GM12872 (cell line): ENCODE measurements around the gene SGMS2.

Experiments
- TF ChIP-seq, protein P1 (sequence below): IDR thresholded peaks from 3 replicates; pipeline ENCODE4 v1.5.1; 2011; ENCODE audit warnings: low read depth, mild to moderate bottlenecking, low read length, moderate library complexity; ENCODE audit not compliant: insufficient read depth

SGMS2 gene

DNA sequence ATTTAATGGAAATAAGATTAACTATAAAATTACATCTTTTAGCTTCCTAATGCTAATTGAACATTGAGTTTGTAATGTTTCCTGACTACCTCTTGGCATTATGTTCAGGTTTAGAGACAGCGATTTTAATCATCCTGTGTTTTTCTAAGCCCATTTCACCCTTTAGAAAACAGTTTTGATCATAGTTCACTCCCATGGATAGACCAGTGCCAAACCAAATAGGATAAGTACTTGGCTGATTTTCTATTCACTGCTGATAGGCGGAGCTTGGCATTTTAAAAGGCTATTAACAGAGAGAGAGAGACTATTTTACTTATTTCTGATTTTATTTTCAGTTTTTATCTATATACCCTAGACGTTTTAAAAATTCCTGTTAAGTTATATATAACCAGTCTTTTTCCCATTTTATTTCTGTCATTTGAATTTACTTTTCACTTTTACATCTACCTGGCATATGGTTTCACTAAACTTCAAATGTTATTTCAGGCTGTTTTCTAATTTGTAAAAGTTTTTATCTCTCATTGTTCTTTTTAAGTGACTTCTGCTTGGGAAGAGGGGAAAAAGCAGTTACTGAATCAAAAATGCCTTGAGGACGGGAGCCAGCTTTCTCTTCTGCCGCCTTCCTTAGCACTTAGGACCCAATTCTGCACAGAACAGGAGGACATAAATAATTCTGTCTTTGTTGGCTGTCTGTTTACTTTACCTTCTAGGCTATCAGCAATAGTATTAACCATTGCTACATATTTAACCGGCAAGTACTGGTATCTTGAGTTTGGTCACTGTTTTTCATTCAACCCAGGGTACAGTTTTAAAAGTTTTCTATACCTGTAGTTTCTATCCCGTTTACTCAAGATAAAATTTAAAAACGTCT is 46.4 kb downstream of the SGMS2 start:
- TF ChIP-seq, protein P1, sequence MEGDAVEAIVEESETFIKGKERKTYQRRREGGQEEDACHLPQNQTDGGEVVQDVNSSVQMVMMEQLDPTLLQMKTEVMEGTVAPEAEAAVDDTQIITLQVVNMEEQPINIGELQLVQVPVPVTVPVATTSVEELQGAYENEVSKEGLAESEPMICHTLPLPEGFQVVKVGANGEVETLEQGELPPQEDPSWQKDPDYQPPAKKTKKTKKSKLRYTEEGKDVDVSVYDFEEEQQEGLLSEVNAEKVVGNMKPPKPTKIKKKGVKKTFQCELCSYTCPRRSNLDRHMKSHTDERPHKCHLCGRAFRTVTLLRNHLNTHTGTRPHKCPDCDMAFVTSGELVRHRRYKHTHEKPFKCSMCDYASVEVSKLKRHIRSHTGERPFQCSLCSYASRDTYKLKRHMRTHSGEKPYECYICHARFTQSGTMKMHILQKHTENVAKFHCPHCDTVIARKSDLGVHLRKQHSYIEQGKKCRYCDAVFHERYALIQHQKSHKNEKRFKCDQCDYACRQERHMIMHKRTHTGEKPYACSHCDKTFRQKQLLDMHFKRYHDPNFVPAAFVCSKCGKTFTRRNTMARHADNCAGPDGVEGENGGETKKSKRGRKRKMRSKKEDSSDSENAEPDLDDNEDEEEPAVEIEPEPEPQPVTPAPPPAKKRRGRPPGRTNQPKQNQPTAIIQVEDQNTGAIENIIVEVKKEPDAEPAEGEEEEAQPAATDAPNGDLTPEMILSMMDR, result no peak

DNA sequence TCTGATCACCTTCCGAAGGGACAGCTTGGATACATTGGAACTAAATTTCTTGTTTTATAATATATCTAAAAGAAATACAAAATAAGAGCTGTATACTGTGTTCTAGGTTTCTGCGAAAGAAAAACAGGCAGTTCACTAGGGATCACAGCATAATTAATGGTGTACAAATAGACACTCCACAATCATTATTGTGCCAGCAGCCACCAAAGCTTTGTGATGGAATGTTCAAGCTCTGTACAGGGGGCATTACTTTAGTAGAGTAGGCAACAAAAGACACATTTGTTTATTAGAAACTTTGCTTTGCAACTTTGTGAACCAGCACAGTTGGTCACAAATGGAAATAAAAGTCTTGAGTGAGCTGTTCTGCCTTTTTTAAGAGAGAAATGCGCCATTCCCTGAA is 49.3 kb downstream of the SGMS2 start:
- TF ChIP-seq, protein P1, result no peak

DNA sequence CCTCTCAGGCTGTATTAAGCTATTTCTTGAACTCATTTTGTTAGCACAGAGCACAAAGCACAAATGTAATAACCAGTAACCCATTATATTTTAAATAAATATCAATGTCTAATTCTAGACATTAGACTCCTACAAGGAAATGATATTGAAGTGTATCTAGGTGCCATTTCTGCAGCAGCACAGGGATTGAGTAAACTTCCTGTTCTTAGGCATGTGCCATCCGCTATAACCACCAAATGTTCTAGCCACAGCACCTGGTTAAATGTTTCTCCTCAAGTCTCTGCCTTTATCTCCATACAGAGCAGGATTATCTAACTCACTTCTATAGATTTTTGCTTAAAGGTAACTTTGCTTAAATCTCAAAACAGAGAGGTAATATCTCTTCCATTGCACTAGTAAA is 51.4 kb downstream of the SGMS2 start:
- TF ChIP-seq, protein P1, result no peak

DNA sequence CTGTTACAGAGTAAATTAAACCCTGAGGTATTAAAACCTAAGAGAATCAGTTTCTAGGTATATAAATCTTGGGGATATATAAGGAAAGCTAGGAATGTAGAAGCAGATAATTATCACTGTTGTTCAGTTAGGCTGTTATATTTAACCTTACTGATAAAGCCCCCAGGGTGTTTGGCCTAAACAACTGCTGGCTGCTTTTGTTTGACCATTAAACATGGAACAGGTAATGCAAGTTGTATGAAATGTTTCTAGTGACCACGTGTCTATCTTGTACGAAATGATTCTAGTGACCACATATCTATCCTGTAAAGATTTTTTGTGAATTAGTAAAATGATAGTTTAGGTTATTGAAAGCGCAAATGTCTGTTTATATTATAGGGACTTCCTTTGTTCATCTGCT is 52.6 kb downstream of the SGMS2 start:
- TF ChIP-seq, protein P1, result no peak

DNA sequence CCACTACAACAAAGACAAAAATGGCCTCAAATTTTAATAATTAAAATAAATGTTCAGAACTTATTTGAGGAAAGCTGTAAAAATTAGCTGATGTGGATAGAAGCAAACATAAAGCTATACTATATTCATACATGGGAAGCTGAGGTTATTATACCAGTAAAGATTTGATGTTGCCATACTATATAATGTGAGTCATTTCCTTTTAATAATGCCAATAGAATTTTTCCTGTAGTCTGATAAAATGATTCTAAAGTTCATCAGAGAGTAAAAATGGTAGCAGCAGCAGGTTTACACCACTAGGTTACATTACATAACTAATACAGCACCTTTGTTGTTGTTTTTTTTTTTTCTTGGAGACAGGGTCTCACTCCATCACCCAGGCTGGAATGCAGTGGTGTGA is 61.1 kb downstream of the SGMS2 start:
- TF ChIP-seq, protein P1, result no peak

DNA sequence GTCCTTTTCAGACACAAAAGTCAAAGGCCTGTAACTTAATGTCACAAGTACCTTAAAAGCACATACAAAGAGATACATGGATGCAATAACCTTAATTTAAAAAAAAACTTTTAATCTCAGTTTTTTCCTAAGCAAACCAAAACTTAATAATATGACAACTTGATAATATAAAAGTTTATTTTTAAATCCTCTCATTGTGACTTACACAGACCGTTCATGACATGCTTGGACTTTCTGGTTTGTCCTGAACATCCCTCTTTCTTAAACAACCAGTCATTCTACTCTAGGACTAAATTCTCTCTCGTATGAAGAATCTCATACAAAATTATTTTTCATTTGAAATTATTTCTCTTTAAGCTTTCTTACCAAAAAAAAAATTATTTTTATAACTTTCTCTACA is 63.5 kb downstream of the SGMS2 start:
- TF ChIP-seq, protein P1, result no peak

DNA sequence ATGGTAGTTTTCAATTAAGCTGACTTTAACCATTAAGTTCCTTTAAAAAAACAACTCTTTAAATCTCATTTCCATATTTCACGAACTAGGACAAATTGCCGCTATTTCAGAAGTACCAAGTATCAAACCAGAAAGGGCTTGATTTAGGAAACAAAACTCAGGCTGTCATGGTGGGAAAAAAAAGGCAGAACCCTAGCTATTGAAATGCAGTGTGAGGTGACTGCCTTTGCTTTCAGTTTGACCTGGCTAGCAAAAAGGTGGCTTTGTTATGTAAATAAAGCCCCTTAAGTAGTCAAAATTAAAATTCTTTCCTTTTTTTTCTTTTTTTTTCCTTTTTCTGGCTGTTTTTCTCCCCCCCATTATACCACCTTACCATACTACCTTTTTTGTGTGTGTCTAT is 66.0 kb downstream of the SGMS2 start:
- TF ChIP-seq, protein P1, result no peak
